ENCODE results near the gene BRINP3.

DNA sequence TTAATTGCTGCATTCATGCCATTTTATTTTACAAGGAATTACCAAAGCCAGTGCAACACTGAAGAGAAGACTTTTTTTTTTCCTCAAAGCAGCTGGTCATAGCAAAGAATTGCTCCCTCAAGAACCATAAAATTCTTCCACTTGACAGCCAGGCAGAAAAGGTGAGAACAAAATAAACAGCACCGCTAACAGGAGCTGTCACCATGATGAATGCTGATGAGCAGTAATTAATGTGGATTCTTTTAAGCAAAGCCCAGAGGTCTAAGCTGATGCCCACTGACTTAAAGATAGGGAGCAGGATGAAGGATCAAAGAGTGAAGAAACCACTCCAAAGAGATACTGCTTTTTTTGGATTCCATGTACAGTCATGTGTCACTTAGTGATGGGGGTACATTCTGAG is 428.4 kb downstream of the BRINP3 start:
- no peak for TF ChIP-seq CTCF (IDR thresholded peaks at IDR 0.05)
- no peak for TF ChIP-seq ZFX (IDR thresholded peaks at IDR 0.05; ENCODE audit: borderline replicate concordance)
